Measurements from ENCODE around the gene PLXND1.

Gene PLXND1

GRCh38 chr3:129626744-129627349 is 20.4 kb upstream of the PLXND1 start:
- peak; percentile 84 for DNase-seq

DNA sequence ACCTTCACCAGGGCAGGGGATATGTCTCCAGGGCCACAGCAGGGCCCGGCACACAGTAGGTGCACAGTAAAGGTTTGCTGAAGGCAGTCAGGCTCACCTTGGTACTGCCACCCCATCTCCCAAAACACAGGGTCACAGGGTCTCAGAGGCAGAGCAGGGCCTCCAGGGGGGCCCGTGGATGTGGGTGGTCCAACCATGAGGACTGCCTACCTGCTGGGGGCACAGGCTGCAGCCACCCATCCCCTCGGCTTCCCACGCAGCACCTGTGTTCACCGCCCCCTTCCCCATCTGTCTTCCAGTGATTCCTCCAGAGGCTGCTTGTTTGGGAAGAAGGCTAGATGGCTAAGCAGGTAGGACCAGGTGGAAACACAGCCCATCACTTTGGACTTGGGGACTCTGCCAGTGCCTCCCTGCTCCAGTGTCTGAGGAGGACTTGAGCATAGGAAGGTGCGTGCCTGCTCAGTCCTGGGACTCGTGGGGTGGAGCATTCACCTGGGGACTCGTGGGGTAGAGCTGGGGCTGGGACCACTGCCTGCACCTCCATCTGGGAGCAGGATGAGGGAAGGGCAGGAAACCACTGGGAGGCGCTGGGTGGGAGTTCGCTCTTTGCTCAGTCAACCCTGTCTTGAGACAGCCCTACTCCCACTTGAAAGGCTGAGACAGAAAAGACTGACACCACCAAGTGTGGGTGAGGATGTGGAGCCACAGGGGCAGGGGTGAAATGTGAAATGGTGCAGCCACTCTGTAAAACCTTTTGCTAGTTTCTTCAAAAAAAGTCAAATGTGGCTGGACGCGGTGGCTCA is 18.8 kb upstream of the PLXND1 start:
- DNase-seq, result no peak

GRCh38 chr3:129624347-129625071 is 18.0 kb upstream of the PLXND1 start:
- DNase-seq, result peak; percentile 74

DNA sequence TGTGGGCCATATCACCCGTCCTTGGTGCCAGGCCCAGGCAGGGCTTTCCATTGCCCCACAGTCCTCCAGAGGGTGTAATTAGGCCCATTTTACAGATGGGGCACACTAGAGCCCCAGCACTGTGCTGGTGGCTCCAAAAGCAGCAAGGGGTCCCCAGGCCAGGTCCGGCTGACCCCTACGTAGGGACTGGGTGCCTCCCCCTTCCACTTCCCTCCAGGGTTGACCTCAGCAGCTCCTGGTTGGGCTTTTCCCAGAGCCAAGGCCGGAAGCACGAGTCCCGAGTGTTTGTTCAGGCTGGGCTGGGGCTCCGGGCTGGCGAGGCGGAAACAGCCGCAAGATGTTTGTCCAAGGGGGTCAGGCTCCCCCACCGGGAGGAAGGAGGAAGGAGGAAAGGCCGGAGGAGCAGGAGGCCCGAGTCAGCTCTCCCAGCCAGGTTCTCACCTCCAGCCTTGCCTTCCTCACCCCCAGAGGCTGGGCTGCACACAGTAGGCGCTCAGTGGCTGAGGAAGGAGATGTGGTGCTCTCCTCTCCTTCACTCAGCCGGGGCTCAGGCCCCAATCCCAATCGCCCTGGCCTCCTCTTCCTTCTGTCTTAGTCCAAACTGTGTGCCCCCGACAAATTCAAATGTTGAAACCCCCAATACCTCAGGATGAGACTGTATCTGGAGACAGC is 17.1 kb upstream of the PLXND1 start:
- DNase-seq, result no peak

DNA sequence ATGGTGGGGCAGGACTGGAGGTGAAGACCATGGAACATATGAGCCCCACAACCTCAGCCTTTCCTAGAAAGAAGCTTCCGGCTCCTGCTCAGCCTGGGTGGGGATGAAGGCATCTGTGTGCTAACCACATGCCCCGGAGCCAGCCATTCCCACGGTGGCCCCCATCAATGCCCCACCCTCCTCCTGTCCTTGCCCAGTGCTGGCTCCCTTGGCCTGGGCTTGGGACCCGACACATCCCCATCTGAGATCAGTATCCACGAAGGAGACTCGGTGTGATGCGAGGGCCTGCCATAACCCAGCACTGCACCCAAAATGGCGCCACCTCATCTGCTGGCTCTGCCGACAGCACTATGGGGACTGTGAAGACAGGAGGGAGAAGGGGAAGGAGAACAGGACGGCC is 16.5 kb upstream of the PLXND1 start:
- no peak for DNase-seq

- no peak for DNase-seq
Measured at GRCh38 chr3:129622226-129622874, 15.9 kb upstream of the PLXND1 start.

GRCh38 chr3:129621626-129622225 is 15.2 kb upstream of the PLXND1 start:
- no peak for DNase-seq

- DNase-seq, result no peak
Measured at GRCh38 chr3:129620828-129621559, 14.5 kb upstream of the PLXND1 start.

DNA sequence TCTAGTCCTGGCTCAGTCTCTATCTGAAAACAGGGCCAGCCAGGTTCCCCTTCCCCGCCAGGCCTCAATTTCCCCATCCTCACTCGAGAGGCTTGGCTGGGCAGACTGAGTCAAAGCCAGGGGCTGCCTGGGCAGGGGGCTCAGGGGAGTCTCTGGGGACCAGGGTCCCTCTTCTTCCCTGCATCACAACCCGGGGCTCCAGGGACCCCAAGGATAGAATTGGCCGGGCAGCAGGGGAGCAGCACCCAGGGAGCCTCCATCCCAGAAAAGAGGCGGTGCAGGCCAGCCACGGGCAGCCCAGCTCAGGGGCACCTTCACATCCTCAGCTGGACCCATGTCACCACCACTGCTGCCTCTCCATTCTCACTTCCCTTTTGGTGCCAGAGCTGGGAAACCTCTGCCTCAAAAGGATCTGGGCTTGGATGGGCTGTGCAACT is 13.3 kb upstream of the PLXND1 start:
- DNase-seq, result peak; percentile 79

DNA sequence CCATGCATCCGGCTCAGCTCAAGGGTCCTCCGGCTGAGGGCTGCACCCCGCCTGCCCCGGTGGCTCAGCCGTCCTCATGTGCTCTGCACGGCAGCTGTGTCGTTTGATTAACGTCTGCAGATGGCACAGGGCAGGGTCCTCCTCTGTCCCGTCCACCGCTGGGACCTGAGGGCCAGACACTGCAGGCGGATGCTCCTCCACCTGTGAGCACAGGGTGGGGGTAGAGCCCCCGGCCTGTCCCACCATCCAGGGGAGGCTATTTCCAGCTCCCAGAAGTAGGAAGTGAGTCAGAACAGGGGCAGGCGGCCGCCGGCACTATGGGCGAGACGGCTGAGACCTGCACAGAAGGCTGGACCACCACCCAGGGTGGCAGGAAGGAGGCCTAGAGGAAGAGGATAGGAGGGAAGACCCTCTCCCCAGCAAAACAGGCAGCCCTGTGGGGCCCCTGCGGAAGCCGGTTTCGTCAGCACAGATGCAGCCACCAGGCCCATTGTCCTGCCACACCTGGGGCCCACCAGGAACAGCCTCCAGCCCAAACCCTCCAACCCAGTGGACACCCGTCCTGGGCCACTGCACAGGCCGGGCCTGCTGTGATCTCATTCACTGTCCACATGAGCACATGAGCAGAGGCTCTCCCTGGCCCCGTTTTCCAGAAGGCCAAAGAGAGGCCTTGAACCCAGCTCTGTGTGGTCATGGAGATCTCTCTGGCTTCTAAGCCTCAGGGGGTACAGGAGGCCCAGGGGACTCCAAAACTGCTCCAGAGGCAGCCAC is 12.6 kb upstream of the PLXND1 start:
- no peak for DNase-seq

GRCh38 chr3:129618186-129618820 is 11.8 kb upstream of the PLXND1 start:
- DNase-seq, result peak; percentile 23

DNA sequence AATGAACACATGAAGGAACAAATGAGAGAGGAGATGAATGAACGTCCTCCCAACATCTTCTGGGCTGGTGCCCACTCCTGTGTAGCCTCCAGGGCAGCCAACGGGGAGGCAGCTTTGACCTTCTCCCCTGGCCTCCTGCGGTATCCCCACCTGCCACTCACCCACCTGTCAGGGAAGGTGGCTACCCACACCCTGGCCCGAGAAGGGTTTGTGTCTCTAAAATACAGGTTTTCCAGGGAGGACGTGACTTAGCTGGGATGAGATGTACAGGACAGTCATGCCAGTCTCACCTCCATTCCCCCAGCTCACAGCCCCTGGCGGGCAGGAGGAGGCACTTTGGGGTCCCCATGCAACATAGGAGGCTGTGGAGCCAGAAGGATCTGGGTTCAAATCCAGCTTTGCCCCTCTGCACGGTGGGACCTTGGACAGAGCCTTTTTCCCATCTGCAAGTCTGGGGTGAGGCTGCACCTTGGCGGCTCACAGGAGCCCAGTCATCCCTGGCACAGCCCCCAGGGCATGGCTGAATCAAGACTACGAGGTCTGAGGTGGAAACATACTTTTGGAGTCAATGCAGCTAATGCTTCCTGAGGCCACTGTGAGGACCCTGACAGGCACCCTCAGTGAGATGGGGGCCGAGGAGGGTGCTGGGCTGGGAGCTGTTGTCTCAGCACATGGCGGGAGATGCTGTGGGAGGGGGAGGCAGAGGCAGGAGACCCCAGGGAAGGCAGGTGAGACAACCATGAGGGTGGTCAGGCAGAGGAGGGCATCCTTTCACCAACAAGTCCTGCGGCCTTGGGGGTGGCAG is 11.1 kb upstream of the PLXND1 start:
- no peak for DNase-seq

DNA sequence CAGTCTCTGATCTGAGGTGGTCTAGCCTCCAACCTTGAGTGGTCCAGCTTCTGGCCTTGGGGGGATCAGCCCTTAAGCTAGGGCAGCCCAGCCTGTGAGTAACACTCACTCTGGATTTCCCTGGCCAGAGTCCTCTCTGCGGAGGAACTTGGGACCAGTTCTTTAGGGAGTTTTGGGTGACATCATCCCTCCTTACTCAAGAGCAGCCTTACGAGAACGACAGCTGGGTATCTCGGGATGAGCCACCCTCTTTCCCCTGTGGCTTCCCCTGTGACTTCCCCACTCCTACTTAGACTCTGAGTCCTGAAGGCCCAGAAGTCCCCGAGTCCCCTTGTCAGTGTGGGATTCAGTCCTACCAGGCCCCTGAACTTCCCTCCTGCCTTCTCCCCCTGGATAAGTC is 10.2 kb upstream of the PLXND1 start:
- DNase-seq, result peak; percentile 62

DNA sequence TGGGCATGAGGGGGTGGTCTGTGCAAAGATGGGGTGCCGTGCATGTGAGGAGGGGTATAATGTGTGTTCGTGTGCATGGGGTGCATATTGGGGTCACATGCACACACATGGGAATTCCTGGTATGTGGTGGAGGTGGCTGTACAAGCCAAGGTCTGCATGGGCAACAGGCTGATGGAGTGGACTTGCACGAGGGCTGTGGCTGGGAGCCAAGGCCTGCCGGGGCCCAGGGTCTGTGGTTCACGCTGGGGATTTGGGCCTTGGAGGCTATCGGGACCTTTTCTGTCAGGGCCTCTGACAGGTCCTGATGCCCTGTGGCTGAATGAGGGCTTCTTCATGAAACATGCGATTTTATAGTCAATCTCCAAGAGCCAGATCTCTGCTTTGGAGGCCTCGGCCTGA is 9.8 kb upstream of the PLXND1 start:
- no peak for DNase-seq

- no peak for DNase-seq
Measured at GRCh38 chr3:129615751-129616281, 9.3 kb upstream of the PLXND1 start.

DNA sequence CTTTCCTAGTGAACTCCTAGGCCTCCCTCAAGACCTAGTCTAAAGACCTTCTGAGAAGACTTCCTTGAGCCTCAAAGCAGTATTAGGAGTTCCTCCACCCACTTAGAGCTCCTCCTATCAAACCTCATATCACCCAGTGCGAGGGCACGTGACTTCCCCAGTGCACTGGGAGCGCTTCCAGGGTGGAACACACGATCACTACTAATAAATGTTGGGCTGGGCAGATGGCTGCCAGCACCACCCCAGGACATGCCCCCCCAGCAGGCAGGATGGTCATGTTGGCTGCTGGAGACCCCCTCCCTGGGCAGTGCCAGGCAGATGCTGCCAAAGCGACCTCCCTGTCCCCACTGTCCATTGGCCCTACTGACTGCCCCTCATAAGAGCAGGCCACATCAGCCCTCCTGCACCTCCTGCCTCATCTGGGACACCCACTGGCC is 8.5 kb upstream of the PLXND1 start:
- no peak for DNase-seq

DNA sequence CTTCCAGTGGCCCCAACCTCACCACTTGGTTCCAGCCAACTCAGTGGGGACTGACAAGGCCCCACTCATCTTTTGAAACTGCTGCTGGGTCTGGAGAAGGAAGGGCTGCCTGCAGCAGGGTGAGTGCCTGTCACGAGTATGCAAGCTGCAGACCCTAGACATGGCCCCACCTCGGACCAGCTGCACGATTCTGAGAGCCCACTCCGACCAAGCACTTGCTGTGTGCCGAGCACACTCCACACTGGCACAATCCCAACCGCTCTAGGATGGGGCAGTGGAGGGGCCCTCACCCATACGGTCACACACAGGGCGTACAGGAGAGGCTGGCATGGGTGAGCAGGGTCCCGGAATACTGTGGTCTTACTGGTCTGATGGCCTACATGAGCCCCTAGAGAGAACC is 8.0 kb upstream of the PLXND1 start:
- no peak for DNase-seq

DNA sequence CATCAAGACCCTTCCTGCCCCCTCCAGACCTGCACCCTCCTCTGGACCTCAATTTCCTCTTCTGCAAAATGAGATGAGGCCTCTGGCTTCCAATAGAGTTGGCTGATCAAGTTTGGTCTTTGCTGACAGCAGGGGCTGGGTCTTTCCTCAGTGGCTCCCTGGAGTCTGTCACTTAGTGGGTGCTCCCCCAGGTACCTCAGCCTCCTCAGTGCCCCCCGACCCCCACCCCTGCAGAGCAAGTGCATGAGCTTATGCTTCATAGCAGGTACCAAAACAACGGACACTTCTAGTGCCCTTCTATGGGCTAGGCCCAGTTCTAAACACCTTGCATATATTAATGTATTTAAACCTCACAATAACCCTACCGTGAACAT is 6.9 kb upstream of the PLXND1 start:
- DNase-seq, result no peak

All from MV-4-11 (cell line).